Embryonic facial prominence (tissue), 1 donor: ENCODE results near the gene ACER3.
"Not testable (repeated sequence)": the region's sequence is repeated elsewhere in the genome, so short reads cannot be mapped to it uniquely, and the experiment has no call there.

Experiments
- DNase-seq: peaks from one replicate; pipeline ENCODE4 v3.0.0-alpha.2; 2016; ENCODE audit errors: extremely low spot score

The ACER3 gene

GRCh38 chr11:76995081-76995576 is 134.4 kb downstream of the ACER3 start:
- no peak for DNase-seq

GRCh38 chr11:76997512-76997911 is 136.8 kb downstream of the ACER3 start:
- DNase-seq: no peak

GRCh38 chr11:76999597-76999996 is 138.9 kb downstream of the ACER3 start:
- no peak for DNase-seq

- DNase-seq: no peak
Measured at GRCh38 chr11:77001613-77002012, 140.9 kb downstream of the ACER3 start.

GRCh38 chr11:77002776-77003175 is 142.1 kb downstream of the ACER3 start:
- DNase-seq: no peak

- DNase-seq: no peak
Measured at GRCh38 chr11:77003963-77004362, 143.2 kb downstream of the ACER3 start.

- DNase-seq: no peak
Measured at GRCh38 chr11:77009533-77010160, 148.9 kb downstream of the ACER3 start.

- DNase-seq: no peak
Measured at GRCh38 chr11:77014669-77015068, 154.0 kb downstream of the ACER3 start.

GRCh38 chr11:77018396-77018924 is 157.7 kb downstream of the ACER3 start:
- not testable (repeated sequence) for DNase-seq

GRCh38 chr11:77019976-77020595 is 159.4 kb downstream of the ACER3 start:
- DNase-seq: no peak

GRCh38 chr11:77020734-77021133 is 160.0 kb downstream of the ACER3 start:
- no peak for DNase-seq

GRCh38 chr11:77024745-77025144 is 164.0 kb downstream of the ACER3 start:
- no peak for DNase-seq

- DNase-seq: no peak
Measured at GRCh38 chr11:77026221-77026620, 165.5 kb downstream of the ACER3 start.

GRCh38 chr11:77026743-77027142 is 166.0 kb downstream of the ACER3 start:
- DNase-seq: no peak

GRCh38 chr11:77027275-77027674 is 166.6 kb downstream of the ACER3 start:
- no peak for DNase-seq

- no peak for DNase-seq
Measured at GRCh38 chr11:77029829-77030228, 169.1 kb downstream of the ACER3 start.

GRCh38 chr11:77030834-77031414 is 170.2 kb downstream of the ACER3 start:
- DNase-seq: no peak

- no peak for DNase-seq
Measured at GRCh38 chr11:77031599-77031998, 170.9 kb downstream of the ACER3 start.

GRCh38 chr11:77035039-77035438 is 174.3 kb downstream of the ACER3 start:
- no peak for DNase-seq

GRCh38 chr11:77035580-77035979 is 174.9 kb downstream of the ACER3 start:
- DNase-seq: no peak

- DNase-seq: no peak
Measured at GRCh38 chr11:77036398-77036797, 175.7 kb downstream of the ACER3 start.

- no peak for DNase-seq
Measured at GRCh38 chr11:77037057-77037456, 176.3 kb downstream of the ACER3 start.
